ENCODE data around the gene FYB2.

GRCh38 chr1:56799605-56800400 is 19.4 kb downstream of the FYB2 start:
- TF ChIP-seq CTCF (IDR thresholded peaks at IDR 0.05) (no peak), ZFX (IDR thresholded peaks at IDR 0.05; ENCODE audit: borderline replicate concordance) (no peak)

All from 22Rv1 (cell line).